HG02623 (cell line): ENCODE results near the gene RAB28.
A peak's percentile ranks its signal among the peaks of the same experiment; 100 is the strongest.
"Not testable (repeated sequence)": the region's sequence is repeated elsewhere in the genome, so short reads cannot be mapped to it uniquely, and the experiment has no call there.

Source experiments
- ATAC-seq: cut with Tn5 transposase; IDR thresholded peaks from one replicate; pipeline ENCODE4 v1.9.1; 2021; ENCODE audit warnings: moderate library complexity; ENCODE audit not compliant: unreplicated experiment

RAB28 gene

GRCh38 chr4:13452927-13453579 is 31.1 kb downstream of the RAB28 start:
- no peak for ATAC-seq

GRCh38 chr4:13449590-13449989 is 34.5 kb downstream of the RAB28 start:
- no peak for ATAC-seq

GRCh38 chr4:13445841-13446790 is 38.0 kb downstream of the RAB28 start:
- no peak for ATAC-seq

GRCh38 chr4:13441506-13441905 is 42.6 kb downstream of the RAB28 start:
- ATAC-seq = no peak

GRCh38 chr4:13436962-13437361 is 47.2 kb downstream of the RAB28 start:
- no peak for ATAC-seq

- ATAC-seq = no peak
These were observed 51.7 kb downstream of the RAB28 start for GRCh38 chr4:13432453-13432852.

- ATAC-seq = no peak
These were observed 53.1 kb downstream of the RAB28 start for GRCh38 chr4:13430834-13431568.

- ATAC-seq = no peak
These were observed 56.4 kb downstream of the RAB28 start for GRCh38 chr4:13427599-13428325.

GRCh38 chr4:13415068-13415785 is 68.9 kb downstream of the RAB28 start:
- no peak for ATAC-seq

- no peak for ATAC-seq
These were observed 70.3 kb downstream of the RAB28 start for GRCh38 chr4:13413729-13414437.

GRCh38 chr4:13411942-13412341 is 72.2 kb downstream of the RAB28 start:
- ATAC-seq = no peak

- no peak for ATAC-seq
These were observed 74.8 kb downstream of the RAB28 start for GRCh38 chr4:13409324-13409723.

GRCh38 chr4:13406156-13406555 is 78.0 kb downstream of the RAB28 start:
- ATAC-seq = not testable (repeated sequence)

GRCh38 chr4:13403833-13404232 is 80.3 kb downstream of the RAB28 start:
- ATAC-seq = no peak

- ATAC-seq = no peak
These were observed 80.8 kb downstream of the RAB28 start for GRCh38 chr4:13403326-13403725.

GRCh38 chr4:13399257-13399656 is 84.9 kb downstream of the RAB28 start:
- no peak for ATAC-seq

- ATAC-seq = no peak
These were observed 88.0 kb downstream of the RAB28 start for GRCh38 chr4:13396161-13396560.

- not testable (repeated sequence) for ATAC-seq
These were observed 94.2 kb downstream of the RAB28 start for GRCh38 chr4:13389901-13390300.

GRCh38 chr4:13386405-13387107 is 97.6 kb downstream of the RAB28 start:
- peak; percentile 81 for ATAC-seq
